Renal cortical epithelial cell (primary cell): ENCODE results near the gene PERCC1. TPM values are rescaled to one million over a fixed set of nuclear protein-coding genes. Genes with fewer than 3 reads are reported as not detected.
"Not testable (repeated sequence)": the region's sequence is repeated elsewhere in the genome, so short reads cannot be mapped to it uniquely, and the experiment has no call there.

ENCODE experiments used
- DNase-seq: peaks from one replicate; pipeline ENCODE4 v3.0.0-alpha.2; 2011; ENCODE audit warnings: low read depth
- total RNA-seq: library from RNA; depleted of rRNA; stranded (reverse); fragments of >200 nt; gene quantifications from 2 replicates; pipeline ENCODE4 v1.2.3, GENCODE V29; 2014

PERCC1 gene
- total RNA-seq, 1 donor from 2014 or later, result not detected

- DNase-seq, result no peak
Observed at GRCh38 chr16:1434644-1435592, 4.0 kb downstream of the PERCC1 start.

- DNase-seq, result no peak
Observed at GRCh38 chr16:1435921-1436697, 5.2 kb downstream of the PERCC1 start.

- no peak for DNase-seq
Observed at GRCh38 chr16:1436731-1437355, 6.0 kb downstream of the PERCC1 start.

GRCh38 chr16:1437606-1438005 is 6.7 kb downstream of the PERCC1 start:
- DNase-seq, result no peak

- DNase-seq, result no peak
Observed at GRCh38 chr16:1438229-1439057, 7.6 kb downstream of the PERCC1 start.

GRCh38 chr16:1439058-1439698 is 8.3 kb downstream of the PERCC1 start:
- DNase-seq, result no peak

GRCh38 chr16:1439699-1440074 is 8.8 kb downstream of the PERCC1 start:
- not testable (repeated sequence) for DNase-seq

- DNase-seq, result no peak
Observed at GRCh38 chr16:1441391-1441829, 10.5 kb downstream of the PERCC1 start.

- no peak for DNase-seq
Observed at GRCh38 chr16:1442697-1443096, 11.8 kb downstream of the PERCC1 start.

- DNase-seq, result no peak
Observed at GRCh38 chr16:1443403-1443973, 12.6 kb downstream of the PERCC1 start.

- no peak for DNase-seq
Observed at GRCh38 chr16:1443980-1444729, 13.3 kb downstream of the PERCC1 start, which contains the start of gene CCDC154. CCDC154 (minus strand) TSS chr16:1444556; CDS start chr16:1444322, 234 bp downstream.

GRCh38 chr16:1444730-1445517 is 14.0 kb downstream of the PERCC1 start:
- no peak for DNase-seq

- no peak for DNase-seq
Observed at GRCh38 chr16:1445518-1446203, 14.8 kb downstream of the PERCC1 start.

- DNase-seq, result no peak
Observed at GRCh38 chr16:1446296-1447080, 15.6 kb downstream of the PERCC1 start.

- no peak for DNase-seq
Observed at GRCh38 chr16:1447965-1448364, 17.1 kb downstream of the PERCC1 start.

- no peak for DNase-seq
Observed at GRCh38 chr16:1448536-1449116, 17.7 kb downstream of the PERCC1 start.

- no peak for DNase-seq
Observed at GRCh38 chr16:1449201-1449788, 18.4 kb downstream of the PERCC1 start.
